NCI-H128 (cell line): ENCODE results near the gene POLR1C.

Experiments
- DNase-seq: peaks from one replicate; lab custom pipeline; 2025; ENCODE audit not compliant: unreplicated experiment; lab: John Stamatoyannopoulos, UW

POLR1C gene

GRCh38 chr6:43570876-43571441, 54.1 kb downstream of the POLR1C start:
- DNase-seq = no peak
